ENCODE data around the gene PRR33.

- no peak for TF ChIP-seq ZNF274 (IDR thresholded peaks at IDR 0.05; ENCODE audit: low read depth, low read length)
- TF ChIP-seq YY1 (IDR thresholded peaks at IDR 0.05; ENCODE audit: insufficient read depth, insufficient read length): no peak
Measured at GRCh38 chr11:1852877-1853276, 38.8 kb downstream of the PRR33 start, which contains the start of gene LSP1.
